ENCODE measurements around the gene CDK11A.
"Not testable (repeated sequence)": the region's sequence is repeated elsewhere in the genome, so short reads cannot be mapped to it uniquely, and the experiment has no call there.

The CDK11A gene

GRCh38 chr1:1758059-1758621 lies 34.0 kb upstream of the CDK11A start:
- Mint-ChIP-seq H3K4me3 (no peak overlapping the region), H3K27me3 (no peaks in the 10 kb centered on the region), H3K9me3 (no peaks in the 10 kb centered on the region), H3K27ac (peak overlapping the region in 1 of 2 donors; percentile 59), H3K4me1 (peaks cover 10% of the 10 kb centered on the region)
- no peak for DNase-seq
- ATAC-seq: no peak

GRCh38 chr1:1757422-1758058 lies 33.4 kb upstream of the CDK11A start:
- ATAC-seq (no peak), DNase-seq (no peak)
- Mint-ChIP-seq H3K27me3 (no peaks in the 10 kb centered on the region), H3K27ac (no peak overlapping the region), H3K9me3 (no peaks in the 10 kb centered on the region), H3K4me3 (no peak overlapping the region), H3K4me1 (peaks cover 10% of the 10 kb centered on the region)

GRCh38 chr1:1756661-1757421 lies 32.7 kb upstream of the CDK11A start:
- Mint-ChIP-seq H3K4me3 (no peak overlapping the region), H3K27me3 (no peaks in the 10 kb centered on the region), H3K9me3 (no peaks in the 10 kb centered on the region), H3K4me1 (peaks cover 9% of the 10 kb centered on the region), H3K27ac (no peak overlapping the region)
- DNase-seq (no peak), ATAC-seq (no peak)

- ATAC-seq: no peak
- H3K27ac Mint-ChIP-seq: peak overlapping the region in 1 of 2 donors; percentile 80
- H3K27me3 Mint-ChIP-seq: no peaks in the 10 kb centered on the region
- no peaks in the 10 kb centered on the region for H3K9me3 Mint-ChIP-seq
- DNase-seq: no peak
- peaks cover 6% of the 10 kb centered on the region for H3K4me1 Mint-ChIP-seq
- H3K4me3 Mint-ChIP-seq: no peak overlapping the region
These were observed 31.7 kb upstream of the CDK11A start for GRCh38 chr1:1755852-1756251.

- Mint-ChIP-seq H3K4me3 (no peak overlapping the region), H3K27ac (peak overlapping the region in 1 of 2 donors; percentile 80), H3K4me1 (peaks cover 6% of the 10 kb centered on the region), H3K27me3 (no peaks in the 10 kb centered on the region), H3K9me3 (no peaks in the 10 kb centered on the region)
- DNase-seq: no peak
- no peak for ATAC-seq
These were observed 31.3 kb upstream of the CDK11A start for GRCh38 chr1:1755426-1755825.

GRCh38 chr1:1754051-1754815 lies 30.1 kb upstream of the CDK11A start:
- ATAC-seq: no peak
- DNase-seq: no peak
- Mint-ChIP-seq H3K4me3 (no peak overlapping the region), H3K27ac (peak overlapping the region in 1 of 2 donors; percentile 71), H3K9me3 (no peaks in the 10 kb centered on the region), H3K4me1 (peaks cover 2% of the 10 kb centered on the region), H3K27me3 (no peaks in the 10 kb centered on the region)

GRCh38 chr1:1753607-1754005 lies 29.4 kb upstream of the CDK11A start:
- Mint-ChIP-seq H3K9me3 (no peaks in the 10 kb centered on the region), H3K27ac (peak overlapping the region in 1 of 2 donors; percentile 71), H3K27me3 (no peaks in the 10 kb centered on the region), H3K4me1 (no peaks in the 10 kb centered on the region), H3K4me3 (no peak overlapping the region)
- DNase-seq: no peak
- ATAC-seq: no peak

- Mint-ChIP-seq H3K27ac (peak overlapping the region in 1 of 2 donors; percentile 48), H3K4me1 (no peaks in the 10 kb centered on the region), H3K27me3 (no peaks in the 10 kb centered on the region), H3K9me3 (no peaks in the 10 kb centered on the region), H3K4me3 (no peak overlapping the region)
- ATAC-seq: peak; percentile 41
- DNase-seq: no peak
These were observed 28.8 kb upstream of the CDK11A start for GRCh38 chr1:1752636-1753606.

GRCh38 chr1:1752190-1752589 lies 28.0 kb upstream of the CDK11A start:
- Mint-ChIP-seq H3K27ac (peak overlapping the region in 1 of 2 donors; percentile 12), H3K4me1 (no peaks in the 10 kb centered on the region), H3K4me3 (no peak overlapping the region), H3K9me3 (no peaks in the 10 kb centered on the region), H3K27me3 (no peaks in the 10 kb centered on the region)
- DNase-seq: no peak
- ATAC-seq: no peak

- H3K27me3 Mint-ChIP-seq, DNase-seq, H3K4me1 Mint-ChIP-seq, ATAC-seq, H3K4me3 Mint-ChIP-seq, H3K27ac Mint-ChIP-seq, H3K9me3 Mint-ChIP-seq: not testable (repeated sequence)
These were observed 25.8 kb upstream of the CDK11A start for GRCh38 chr1:1749941-1750340.

- Mint-ChIP-seq H3K27ac (no peak overlapping the region), H3K4me1 (no peaks in the 10 kb centered on the region), H3K27me3 (no peaks in the 10 kb centered on the region), H3K9me3 (no peaks in the 10 kb centered on the region), H3K4me3 (no peak overlapping the region)
- DNase-seq (no peak), ATAC-seq (no peak)
These were observed 24.6 kb upstream of the CDK11A start for GRCh38 chr1:1748686-1749321.

GRCh38 chr1:1746566-1746909 lies 22.4 kb upstream of the CDK11A start:
- not testable (repeated sequence) for H3K27ac Mint-ChIP-seq, H3K27me3 Mint-ChIP-seq, DNase-seq, H3K9me3 Mint-ChIP-seq, H3K4me1 Mint-ChIP-seq
- peak; percentile 91 for ATAC-seq
- peak overlapping the region; percentile 75 to 77 for H3K4me3 Mint-ChIP-seq

- not testable (repeated sequence) for H3K9me3 Mint-ChIP-seq, H3K27me3 Mint-ChIP-seq, H3K4me1 Mint-ChIP-seq
- DNase-seq: peak; percentile 91 to 95
- H3K4me3 Mint-ChIP-seq: peak overlapping the region; percentile 75 to 77
- peak overlapping the region; percentile 98 to 99 for H3K27ac Mint-ChIP-seq
- ATAC-seq: peak; percentile 80
These were observed 21.8 kb upstream of the CDK11A start for GRCh38 chr1:1745651-1746565.

- DNase-seq, H3K4me1 Mint-ChIP-seq, H3K27ac Mint-ChIP-seq, H3K9me3 Mint-ChIP-seq, H3K4me3 Mint-ChIP-seq, H3K27me3 Mint-ChIP-seq, ATAC-seq: not testable (repeated sequence)
These were observed 18.4 kb upstream of the CDK11A start for GRCh38 chr1:1742529-1742928.

Data from stimulated activated naive CD8-positive, alpha-beta T cell treated with anti-CD3 and anti-CD28 coated beads, Interleukin-15, amount 100 ng/mL, for 72 hours (primary cell).